Skeletal muscle satellite cell (primary cell): ENCODE data around the gene ACTR10.

Experiments used
- H3K27me3 ChIP-seq: 2 replicates; pipeline ENCODE4 v1.7.0; 2013; ENCODE audit warnings: low read length; ENCODE audit not compliant: control insufficient read depth, insufficient read depth
- H3K36me3 ChIP-seq: 2 replicates; pipeline ENCODE4 v1.7.0; 2013; ENCODE audit warnings: mild to moderate bottlenecking, control low read depth, low read length; ENCODE audit not compliant: insufficient read depth
- H3K4me1 ChIP-seq: 2 replicates; pipeline ENCODE4 v1.7.0; 2013; ENCODE audit warnings: low read length; ENCODE audit not compliant: control insufficient read depth, insufficient read depth
- H3K4me2 ChIP-seq: 2 replicates; pipeline ENCODE4 v1.7.0; 2013; ENCODE audit warnings: mild to moderate bottlenecking, low read length
- H3K4me3 ChIP-seq: 2 replicates; pipeline ENCODE4 v1.7.0; 2013; ENCODE audit warnings: low read length
- H3K9ac ChIP-seq: 2 replicates; pipeline ENCODE4 v1.7.0; 2013; ENCODE audit warnings: mild to moderate bottlenecking, low read depth, low read length, moderate library complexity
- H3K9me3 ChIP-seq: replicated peaks from 2 replicates; pipeline ENCODE4 v1.7.0; 2013; ENCODE audit warnings: mild to moderate bottlenecking, control low read depth, low read length

ACTR10 gene

DNA sequence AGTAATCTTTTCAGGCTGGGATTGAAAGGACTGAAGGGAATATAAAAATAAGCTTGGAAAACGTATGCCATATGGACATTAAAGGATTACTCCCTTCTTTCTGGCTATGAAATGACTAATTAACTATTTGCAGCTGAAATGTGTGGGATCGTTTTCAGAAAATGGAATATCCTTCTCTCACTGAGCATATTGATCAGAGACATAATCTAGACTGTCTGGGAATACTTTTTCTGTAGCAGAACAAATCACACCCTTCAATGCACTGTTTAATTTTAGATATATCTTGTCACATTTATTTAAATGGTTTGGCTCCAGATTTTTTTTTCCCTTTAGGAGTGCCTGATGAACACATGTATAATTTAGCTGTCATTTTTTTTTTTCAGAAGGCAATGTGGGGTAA is 10.8 kb upstream of the ACTR10 start:
- Histone ChIP-seq H3K27me3 (peaks cover 32% of the 10 kb centered on the region), H3K4me3 (no peak overlapping the region), H3K4me1 (no peaks in the 10 kb centered on the region)

DNA sequence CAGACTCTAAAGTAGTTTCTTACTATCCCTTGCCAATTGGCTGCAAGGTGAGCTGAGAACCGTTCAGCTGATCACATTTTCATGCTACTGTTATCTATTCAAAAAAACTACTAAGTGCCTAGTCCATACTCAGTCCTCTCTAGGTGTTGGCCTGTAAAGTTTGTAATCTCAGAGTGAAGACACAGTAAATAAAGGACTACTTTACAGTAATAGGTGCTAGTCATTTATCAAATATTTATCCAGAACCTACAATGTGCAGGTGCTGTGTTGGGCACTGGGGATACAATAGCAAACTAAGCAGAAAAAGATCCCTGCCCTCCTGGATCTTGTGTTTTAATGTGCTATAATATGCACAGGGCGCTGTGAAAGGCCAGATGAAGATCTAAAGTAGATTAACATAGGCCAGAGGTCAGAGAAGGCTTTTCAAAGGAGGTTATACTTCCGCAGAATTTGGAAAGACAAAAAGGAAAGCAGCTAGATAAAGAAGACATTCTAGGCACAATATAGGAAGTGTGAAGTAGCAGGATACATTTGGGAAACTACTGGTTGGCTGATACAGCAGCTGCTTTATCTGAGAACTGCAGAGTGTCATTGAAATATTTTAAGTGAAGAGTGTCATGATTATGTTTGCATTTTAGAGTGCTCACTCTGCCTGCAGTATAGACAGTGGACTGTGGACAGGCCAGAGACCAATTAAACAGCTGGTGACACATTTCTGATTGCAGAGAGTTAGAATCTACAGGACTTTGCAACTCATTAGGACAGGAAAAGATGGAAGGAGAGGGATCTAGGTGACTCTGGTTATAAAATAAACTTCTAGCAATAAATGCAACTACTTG is 8.0 kb upstream of the ACTR10 start:
- no peaks in the 10 kb centered on the region for H3K36me3 ChIP-seq

More for the DNA sequence above, 10.8 kb upstream of the ACTR10 start:
- no peaks in the 10 kb centered on the region for H3K36me3 ChIP-seq
- H3K4me2 ChIP-seq: no peak overlapping the region
- H3K9me3 ChIP-seq: no peaks in the 10 kb centered on the region
- no peak overlapping the region for H3K9ac ChIP-seq

DNA sequence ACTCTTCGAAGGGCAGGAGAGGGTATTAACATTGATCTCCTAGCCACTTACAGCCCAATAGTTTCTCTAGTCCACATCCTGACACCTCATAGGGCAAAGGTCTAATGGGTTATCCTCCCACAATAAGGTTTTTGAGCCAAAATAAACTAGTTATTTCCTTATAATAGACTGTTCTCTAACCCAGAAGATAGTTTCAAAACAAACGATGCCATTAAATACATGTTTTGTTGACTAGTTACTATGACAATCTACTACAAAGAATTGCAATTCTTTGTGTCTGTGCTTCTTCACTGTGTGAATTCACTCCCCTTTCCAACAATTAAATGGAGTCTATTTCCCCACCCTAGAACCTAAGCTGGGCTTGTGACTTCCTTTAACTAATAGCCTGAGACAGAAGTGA is 6.4 kb upstream of the ACTR10 start:
- H3K27me3 ChIP-seq: peaks cover 28% of the 10 kb centered on the region
- no peak overlapping the region for H3K9ac ChIP-seq
- no peaks in the 10 kb centered on the region for H3K9me3 ChIP-seq
- no peaks in the 10 kb centered on the region for H3K36me3 ChIP-seq
- no peak overlapping the region for H3K4me2 ChIP-seq
- H3K4me3 ChIP-seq: no peak overlapping the region
- no peaks in the 10 kb centered on the region for H3K4me1 ChIP-seq

More for the DNA sequence above, 8.0 kb upstream of the ACTR10 start:
- no peak overlapping the region for H3K4me2 ChIP-seq
- no peak overlapping the region for H3K9ac ChIP-seq
- H3K4me1 ChIP-seq: no peaks in the 10 kb centered on the region
- H3K27me3 ChIP-seq: peaks cover 35% of the 10 kb centered on the region
- H3K9me3 ChIP-seq: no peaks in the 10 kb centered on the region
- no peak overlapping the region for H3K4me3 ChIP-seq

DNA sequence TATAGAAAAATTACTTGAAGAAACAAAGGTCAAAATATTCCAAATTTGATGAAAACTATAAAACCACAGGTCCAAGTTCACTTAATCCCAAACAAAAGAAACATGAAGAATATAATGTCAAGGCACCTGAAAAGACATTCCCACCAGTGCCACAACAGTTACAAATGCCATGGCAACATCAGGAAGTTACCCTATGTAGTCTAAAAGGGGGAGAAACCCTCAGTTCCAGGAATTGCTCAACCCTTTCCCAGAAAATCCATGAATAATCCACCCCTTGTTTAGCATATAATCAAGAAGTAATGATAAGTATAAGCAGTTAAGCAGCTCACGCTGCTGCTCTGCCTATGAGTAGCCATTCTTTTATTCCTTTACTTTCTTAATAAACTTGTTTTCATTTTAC is 3.8 kb upstream of the ACTR10 start:
- Histone ChIP-seq H3K9me3 (no peaks in the 10 kb centered on the region), H3K27me3 (peaks cover 23% of the 10 kb centered on the region), H3K36me3 (no peaks in the 10 kb centered on the region), H3K4me2 (no peak overlapping the region), H3K4me3 (no peak overlapping the region), H3K9ac (no peak overlapping the region), H3K4me1 (peaks cover 6% of the 10 kb centered on the region)

DNA sequence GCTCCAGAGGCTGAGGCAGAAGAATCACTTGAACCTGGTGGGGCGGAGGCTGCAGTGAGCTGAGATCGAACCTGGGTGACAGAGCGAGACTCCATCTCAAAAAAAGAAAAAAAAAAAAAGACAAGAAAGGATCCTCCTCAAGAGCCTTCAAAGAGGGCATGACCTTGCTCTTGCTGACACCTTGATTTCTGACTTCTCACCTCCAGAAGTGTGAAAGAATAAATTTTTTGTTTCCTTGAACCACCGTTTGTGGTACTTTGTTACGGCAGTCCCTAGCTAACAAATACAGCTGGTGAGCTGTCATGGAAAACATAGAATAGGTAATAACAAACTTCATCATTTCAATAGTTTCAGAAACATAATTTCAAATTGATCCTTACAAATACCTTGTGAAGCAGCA is 1.9 kb upstream of the ACTR10 start:
- Histone ChIP-seq H3K9ac (no peak overlapping the region), H3K9me3 (no peaks in the 10 kb centered on the region), H3K36me3 (no peaks in the 10 kb centered on the region), H3K4me1 (peaks cover 6% of the 10 kb centered on the region), H3K27me3 (peaks cover 9% of the 10 kb centered on the region), H3K4me2 (no peak overlapping the region), H3K4me3 (no peak overlapping the region)

DNA sequence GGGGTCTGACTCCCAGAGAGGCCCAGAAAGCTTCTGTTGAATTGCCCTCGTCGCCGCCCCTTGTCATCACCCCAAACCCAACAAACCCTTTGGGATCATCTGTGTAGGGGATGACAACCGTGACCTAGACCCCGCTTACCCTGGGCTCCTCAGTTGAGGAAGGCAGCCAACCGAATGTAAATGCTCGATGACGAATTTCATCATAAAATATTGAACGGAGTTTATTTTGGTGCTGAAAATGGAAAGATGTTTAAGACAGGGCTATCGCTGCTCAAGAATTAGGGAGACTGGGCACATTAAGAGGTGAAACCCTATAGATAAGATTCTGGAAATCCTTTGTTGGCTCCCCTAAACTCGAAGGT is 512 bp downstream of the ACTR10 start:
- peaks cover 6% of the 10 kb centered on the region for H3K4me1 ChIP-seq
- peaks cover 8% of the 10 kb centered on the region for H3K27me3 ChIP-seq
- H3K9ac ChIP-seq: peak overlapping the region; percentile 100
- H3K9me3 ChIP-seq: no peaks in the 10 kb centered on the region
- peak overlapping the region; percentile 94 for H3K4me2 ChIP-seq
- peaks cover 7% of the 10 kb centered on the region for H3K36me3 ChIP-seq
- H3K4me3 ChIP-seq: peak overlapping the region; percentile 99

DNA sequence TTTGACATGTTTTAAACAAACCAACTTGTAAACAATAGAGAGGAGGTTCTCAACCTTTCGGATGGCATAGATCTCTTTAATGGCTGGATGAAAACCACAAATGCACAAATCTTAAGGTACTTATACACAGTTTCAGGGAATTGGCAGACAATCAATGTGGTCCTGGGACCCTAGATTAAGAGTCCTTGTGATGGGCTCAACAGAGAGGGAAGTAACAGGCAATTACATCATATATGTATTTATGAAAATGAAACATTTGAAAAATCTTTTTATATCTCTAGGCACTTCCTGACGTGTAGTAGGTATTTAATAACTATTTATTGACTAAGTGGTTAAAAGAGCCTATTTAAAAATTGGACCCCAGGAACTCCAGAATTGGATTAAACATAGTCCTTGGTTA is 897 bp downstream of the ACTR10 start:
- H3K4me2 ChIP-seq: peak overlapping the region; percentile 94
- H3K27me3 ChIP-seq: peaks cover 8% of the 10 kb centered on the region
- H3K9ac ChIP-seq: peak overlapping the region; percentile 100
- H3K4me1 ChIP-seq: peaks cover 6% of the 10 kb centered on the region
- peaks cover 7% of the 10 kb centered on the region for H3K36me3 ChIP-seq
- peak overlapping the region; percentile 99 for H3K4me3 ChIP-seq
- no peaks in the 10 kb centered on the region for H3K9me3 ChIP-seq

DNA sequence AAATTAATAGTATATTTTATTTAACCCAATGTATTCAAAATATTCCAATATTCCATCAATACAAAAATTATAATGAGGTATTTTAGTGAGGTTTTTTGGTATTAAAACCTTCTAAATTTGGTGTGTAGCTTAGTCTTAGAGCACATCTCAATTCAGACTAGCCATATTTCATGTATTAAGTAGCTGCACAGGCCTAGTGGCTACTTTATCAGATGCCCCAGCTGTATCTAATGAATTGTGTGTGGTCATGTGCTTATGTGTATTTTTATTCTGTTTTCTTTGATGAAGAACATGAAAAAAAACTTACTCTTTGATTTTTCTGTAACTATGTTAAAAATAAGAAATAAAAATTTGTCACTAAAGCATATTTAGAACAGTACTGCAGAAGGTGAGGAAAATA is 13.2 kb downstream of the ACTR10 start:
- Histone ChIP-seq H3K4me1 (peaks cover 10% of the 10 kb centered on the region), H3K4me3 (no peak overlapping the region), H3K36me3 (peaks cover 78% of the 10 kb centered on the region), H3K27me3 (no peaks in the 10 kb centered on the region), H3K4me2 (no peak overlapping the region), H3K9ac (no peak overlapping the region), H3K9me3 (no peaks in the 10 kb centered on the region)

DNA sequence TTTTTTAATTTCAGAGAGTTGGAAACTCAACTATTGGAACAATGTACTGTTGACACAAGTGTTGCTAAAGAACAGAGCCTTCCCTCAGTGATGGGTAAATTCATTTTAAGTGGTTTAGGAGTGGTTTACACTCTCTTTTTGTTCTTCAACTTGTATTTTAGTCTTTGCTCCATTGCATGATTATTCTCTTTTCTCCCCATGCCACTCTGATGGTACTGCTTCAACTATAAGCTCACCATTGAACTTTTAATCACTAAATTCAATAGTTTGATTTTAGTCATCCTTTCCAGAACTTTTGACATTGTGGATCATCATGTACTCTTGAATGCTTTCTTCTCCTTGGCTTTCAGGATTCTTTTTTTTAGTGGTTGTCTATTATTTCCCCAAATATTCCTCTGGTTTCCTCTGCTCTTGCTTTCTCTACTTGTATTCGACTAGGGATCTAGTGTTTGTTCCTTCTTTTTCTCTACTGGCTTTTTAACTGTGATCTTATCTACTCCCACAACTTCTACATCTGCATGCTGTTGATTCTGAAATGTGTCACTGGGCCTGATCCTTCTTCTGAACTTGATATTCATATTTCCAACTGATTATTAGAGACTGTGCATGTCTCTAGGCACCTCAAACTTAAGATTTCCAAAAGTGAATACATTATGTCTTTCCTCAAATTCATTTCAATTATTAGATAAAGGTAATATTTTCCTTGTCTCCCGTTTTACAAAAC is 15.4 kb downstream of the ACTR10 start:
- no peaks in the 10 kb centered on the region for H3K27me3 ChIP-seq

DNA sequence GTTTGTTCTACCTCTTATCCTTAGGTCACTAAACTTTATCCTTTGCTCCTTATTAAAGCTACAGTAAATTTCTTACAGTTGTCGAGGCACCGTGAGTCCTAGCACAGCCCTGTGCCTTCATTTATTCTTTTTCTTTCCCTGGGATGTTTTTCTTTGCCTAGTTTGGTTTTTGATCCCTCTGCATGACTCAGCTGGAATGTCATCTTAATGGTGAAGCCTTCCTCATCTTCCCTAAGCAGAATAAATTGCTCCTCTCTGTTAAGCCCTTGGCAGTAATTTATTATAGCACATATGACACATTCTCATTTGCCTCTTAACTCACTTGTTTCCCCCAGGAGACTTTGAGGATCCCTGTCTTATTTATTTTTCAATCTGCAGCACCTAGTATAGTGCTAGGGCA is 16.6 kb downstream of the ACTR10 start:
- H3K4me2 ChIP-seq: no peak overlapping the region
- H3K9me3 ChIP-seq: no peaks in the 10 kb centered on the region
- H3K4me3 ChIP-seq: no peak overlapping the region
- H3K27me3 ChIP-seq: no peaks in the 10 kb centered on the region
- peaks cover 10% of the 10 kb centered on the region for H3K4me1 ChIP-seq
- H3K36me3 ChIP-seq: peaks cover 51% of the 10 kb centered on the region
- H3K9ac ChIP-seq: peak overlapping the region; percentile 25

More for the DNA sequence above, 15.4 kb downstream of the ACTR10 start:
- Histone ChIP-seq H3K4me1 (peaks cover 10% of the 10 kb centered on the region), H3K4me2 (no peak overlapping the region), H3K9me3 (no peaks in the 10 kb centered on the region), H3K36me3 (peaks cover 57% of the 10 kb centered on the region), H3K4me3 (no peak overlapping the region), H3K9ac (no peak overlapping the region)

DNA sequence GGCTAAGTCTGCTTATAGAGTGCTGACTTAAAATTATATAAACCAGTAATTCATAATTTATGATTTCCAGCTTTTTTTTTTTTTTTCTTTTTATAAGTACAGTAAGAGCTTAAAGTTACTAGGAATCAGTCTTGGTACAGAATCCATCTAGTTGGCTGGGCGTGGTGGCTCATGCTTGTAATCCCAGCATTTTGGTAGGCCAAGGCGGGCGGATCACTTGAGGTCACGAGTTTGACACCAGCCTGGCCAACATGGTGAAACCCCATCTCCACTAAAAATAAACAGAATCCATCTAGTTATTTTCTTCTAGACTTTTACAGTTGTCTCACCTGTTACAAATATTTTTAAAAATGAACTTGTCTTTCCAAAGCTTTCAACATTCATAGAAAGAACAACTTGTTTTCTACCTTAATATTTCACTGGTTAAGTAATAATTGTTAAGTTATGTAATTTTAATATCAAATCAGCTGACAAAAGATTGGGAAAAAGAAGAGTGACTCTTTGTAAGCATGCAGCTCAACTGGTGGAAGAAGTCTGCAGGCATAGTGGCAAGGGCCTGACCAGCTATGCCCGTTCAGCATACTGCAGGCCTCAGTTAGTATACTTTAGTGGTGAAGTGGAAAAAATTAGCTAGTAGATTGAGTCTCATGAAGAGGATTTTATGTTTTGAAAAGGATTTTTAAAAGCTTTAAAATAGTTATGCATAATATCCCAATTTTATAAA is 27.3 kb downstream of the ACTR10 start:
- no peaks in the 10 kb centered on the region for H3K9me3 ChIP-seq
- H3K36me3 ChIP-seq: peaks cover 7% of the 10 kb centered on the region
- no peak overlapping the region for H3K4me2 ChIP-seq
- H3K27me3 ChIP-seq: no peaks in the 10 kb centered on the region
- H3K4me1 ChIP-seq: no peaks in the 10 kb centered on the region
- H3K4me3 ChIP-seq: no peak overlapping the region
- no peak overlapping the region for H3K9ac ChIP-seq
